Activated naive CD8-positive, alpha-beta T cell treated with anti-CD3 and anti-CD28 coated beads for 36 hours (primary cell): ENCODE measurements around the gene CAMTA1. TPM values are rescaled to one million over a fixed set of nuclear protein-coding genes. Genes with fewer than 3 reads are reported as not detected.
"Not testable (repeated sequence)": the region's sequence is repeated elsewhere in the genome, so short reads cannot be mapped to it uniquely, and the experiment has no call there.

Source experiments
- DNase-seq: peaks from one replicate; pipeline ENCODE4 v3.0.0; 2021
- H3K27ac Mint-ChIP-seq: one replicate; pipeline ENCODE4 v1.8.0; 2022; ENCODE audit warnings: mild to moderate bottlenecking, moderate library complexity, mixed read lengths
- H3K27me3 Mint-ChIP-seq: one replicate; pipeline ENCODE4 v1.8.0; 2022; ENCODE audit warnings: mild to moderate bottlenecking, mixed read lengths
- H3K36me3 Mint-ChIP-seq: one replicate; pipeline ENCODE4 v1.8.0; 2021; ENCODE audit warnings: mild to moderate bottlenecking, mixed read lengths
- H3K4me1 Mint-ChIP-seq: one replicate; pipeline ENCODE4 v1.8.0; 2021; ENCODE audit warnings: mixed read lengths
- H3K4me3 Mint-ChIP-seq: one replicate; pipeline ENCODE4 v1.8.0; 2022; ENCODE audit warnings: mild to moderate bottlenecking, moderate library complexity, mixed read lengths
- H3K9me3 Mint-ChIP-seq: one replicate; pipeline ENCODE4 v1.8.0; 2022; ENCODE audit warnings: mixed read lengths
- total RNA-seq, 2 experiments: library from RNA; stranded (reverse); gene quantifications; one replicate each; pipeline ENCODE4 v1.2.3, GENCODE V29; 2021

The CAMTA1 gene
- total RNA-seq, 2 experiments from 2014 or later = 70.4 to 71.4 TPM

- no peak overlapping the region for H3K27ac Mint-ChIP-seq
- peaks cover 38% of the 10 kb centered on the region for H3K36me3 Mint-ChIP-seq
- no peak for DNase-seq
- H3K9me3 Mint-ChIP-seq = peaks cover 13% of the 10 kb centered on the region
- H3K4me1 Mint-ChIP-seq = peaks cover 15% of the 10 kb centered on the region
- H3K27me3 Mint-ChIP-seq = no peaks in the 10 kb centered on the region
- no peak overlapping the region for H3K4me3 Mint-ChIP-seq
These were observed 1001.5 kb downstream of the CAMTA1 start for GRCh38 chr1:7786795-7787194.

- Mint-ChIP-seq H3K36me3 (peaks cover 40% of the 10 kb centered on the region), H3K27me3 (no peaks in the 10 kb centered on the region), H3K4me1 (peaks cover 3% of the 10 kb centered on the region), H3K27ac (no peak overlapping the region), H3K4me3 (no peak overlapping the region), H3K9me3 (peaks cover 16% of the 10 kb centered on the region)
- no peak for DNase-seq
These were observed 1004.6 kb downstream of the CAMTA1 start for GRCh38 chr1:7789828-7790227.

- H3K27me3 Mint-ChIP-seq, H3K4me3 Mint-ChIP-seq, H3K4me1 Mint-ChIP-seq, DNase-seq, H3K27ac Mint-ChIP-seq: not testable (repeated sequence)
- H3K9me3 Mint-ChIP-seq = peaks cover 16% of the 10 kb centered on the region
- H3K36me3 Mint-ChIP-seq = peaks cover 37% of the 10 kb centered on the region
These were observed 1005.8 kb downstream of the CAMTA1 start for GRCh38 chr1:7791027-7791426.

GRCh38 chr1:7795406-7795805 is 1010.2 kb downstream of the CAMTA1 start:
- Mint-ChIP-seq H3K4me3 (no peak overlapping the region), H3K27me3 (no peaks in the 10 kb centered on the region), H3K9me3 (peaks cover 10% of the 10 kb centered on the region), H3K27ac (no peak overlapping the region), H3K36me3 (peaks cover 20% of the 10 kb centered on the region), H3K4me1 (no peaks in the 10 kb centered on the region)
- DNase-seq = no peak

GRCh38 chr1:7805460-7805859 is 1020.2 kb downstream of the CAMTA1 start:
- H3K36me3 Mint-ChIP-seq = peaks cover 5% of the 10 kb centered on the region
- H3K4me1 Mint-ChIP-seq = no peaks in the 10 kb centered on the region
- no peak for DNase-seq
- H3K27me3 Mint-ChIP-seq = no peaks in the 10 kb centered on the region
- no peak overlapping the region for H3K27ac Mint-ChIP-seq
- H3K4me3 Mint-ChIP-seq = no peak overlapping the region
- H3K9me3 Mint-ChIP-seq = no peaks in the 10 kb centered on the region

GRCh38 chr1:7808253-7808844 is 1023.1 kb downstream of the CAMTA1 start:
- Mint-ChIP-seq H3K27me3 (no peaks in the 10 kb centered on the region), H3K4me3 (no peak overlapping the region), H3K27ac (no peak overlapping the region), H3K36me3 (peaks cover 24% of the 10 kb centered on the region), H3K4me1 (no peaks in the 10 kb centered on the region), H3K9me3 (peaks cover 5% of the 10 kb centered on the region)
- DNase-seq = no peak

GRCh38 chr1:7809742-7810141 is 1024.5 kb downstream of the CAMTA1 start:
- Mint-ChIP-seq H3K27ac (no peak overlapping the region), H3K4me3 (no peak overlapping the region), H3K4me1 (no peaks in the 10 kb centered on the region), H3K36me3 (peaks cover 33% of the 10 kb centered on the region), H3K9me3 (peaks cover 15% of the 10 kb centered on the region), H3K27me3 (no peaks in the 10 kb centered on the region)
- no peak for DNase-seq

- no peaks in the 10 kb centered on the region for H3K4me1 Mint-ChIP-seq
- peaks cover 37% of the 10 kb centered on the region for H3K36me3 Mint-ChIP-seq
- DNase-seq = no peak
- H3K27ac Mint-ChIP-seq = no peak overlapping the region
- H3K27me3 Mint-ChIP-seq = no peaks in the 10 kb centered on the region
- H3K4me3 Mint-ChIP-seq = no peak overlapping the region
- peaks cover 16% of the 10 kb centered on the region for H3K9me3 Mint-ChIP-seq
These were observed 1025.1 kb downstream of the CAMTA1 start for GRCh38 chr1:7810395-7810794.

GRCh38 chr1:7811476-7811875 is 1026.2 kb downstream of the CAMTA1 start:
- peaks cover 37% of the 10 kb centered on the region for H3K36me3 Mint-ChIP-seq
- no peaks in the 10 kb centered on the region for H3K4me1 Mint-ChIP-seq
- peaks cover 16% of the 10 kb centered on the region for H3K9me3 Mint-ChIP-seq
- no peak overlapping the region for H3K4me3 Mint-ChIP-seq
- no peaks in the 10 kb centered on the region for H3K27me3 Mint-ChIP-seq
- H3K27ac Mint-ChIP-seq = no peak overlapping the region
- DNase-seq = no peak

GRCh38 chr1:7813677-7814373 is 1028.6 kb downstream of the CAMTA1 start:
- no peak overlapping the region for H3K4me3 Mint-ChIP-seq
- H3K4me1 Mint-ChIP-seq = no peaks in the 10 kb centered on the region
- DNase-seq = no peak
- no peaks in the 10 kb centered on the region for H3K27me3 Mint-ChIP-seq
- H3K9me3 Mint-ChIP-seq = peaks cover 16% of the 10 kb centered on the region
- peaks cover 37% of the 10 kb centered on the region for H3K36me3 Mint-ChIP-seq
- no peak overlapping the region for H3K27ac Mint-ChIP-seq

Other genes starting within 250 kb of the CAMTA1 start
- 10 to 100 TPM; 54.1 to 55.1 TPM for gene NOL9, start 230.9 kb upstream of the CAMTA1 start, total RNA-seq
- not detected for gene TAS1R1, start 230.1 kb upstream of the CAMTA1 start, total RNA-seq
- gene ZBTB48, start 205.5 kb upstream of the CAMTA1 start, total RNA-seq = 10 to 100 TPM; 22.1 to 26.4 TPM
- gene KLHL21, start 182.6 kb upstream of the CAMTA1 start, total RNA-seq = 10 to 100 TPM; 31.2 TPM
- 10 to 100 TPM; 10.9 to 11.7 TPM for gene PHF13, start 171.7 kb upstream of the CAMTA1 start, total RNA-seq
- gene THAP3, start 160.6 kb upstream of the CAMTA1 start, total RNA-seq = 10 to 100 TPM; 16.2 to 16.4 TPM
- gene DNAJC11, start 83.6 kb upstream of the CAMTA1 start, total RNA-seq = 10 to 100 TPM; 77.6 to 83.0 TPM